Progenitor cell of endocrine pancreas (in vitro differentiated cells): ENCODE measurements around the gene CNNM2. TPM values are rescaled to one million over a fixed set of nuclear protein-coding genes. Genes with fewer than 3 reads are reported as not detected.

Experiments used
- DNase-seq: peaks from one replicate; pipeline ENCODE4 v3.0.0; 2021; ENCODE audit warnings: low spot score; ENCODE audit not compliant: unreplicated experiment
- H3K27ac Mint-ChIP-seq: 2 replicates; pipeline ENCODE4 v1.8.0; 2021; ENCODE audit warnings: mild to moderate bottlenecking, moderate library complexity, mixed read lengths
- H3K27me3 Mint-ChIP-seq: 2 replicates; pipeline ENCODE4 v1.8.0; 2021; ENCODE audit warnings: mixed read lengths
- H3K36me3 Mint-ChIP-seq: 2 replicates; pipeline ENCODE4 v1.8.0; 2022; ENCODE audit warnings: mixed read lengths; ENCODE audit not compliant: insufficient read depth
- H3K4me1 Mint-ChIP-seq: 2 replicates; pipeline ENCODE4 v1.8.0; 2021; ENCODE audit warnings: low read depth, mixed read lengths
- H3K4me3 Mint-ChIP-seq: 2 replicates; pipeline ENCODE4 v1.8.0; 2021; ENCODE audit warnings: low read depth, mild to moderate bottlenecking, moderate library complexity, mixed read lengths
- H3K9me3 Mint-ChIP-seq: 2 replicates; pipeline ENCODE4 v1.8.0; 2021; ENCODE audit warnings: low read depth, mixed read lengths
- CTCF ChIP-seq: fragments of 200-600 bp; sonication (generic); IDR thresholded peaks from one replicate; pipeline ENCODE4 v1.5.0; 2021; ENCODE audit warnings: antibody characterized with exemption, mild to moderate bottlenecking; ENCODE audit not compliant: unreplicated experiment
- total RNA-seq: library from RNA; stranded (reverse); gene quantifications from 2 replicates; pipeline ENCODE4 v1.2.1, GENCODE V29; 2021

Gene CNNM2
- total RNA-seq, 1 donor from 2014 or later, result 14.5 TPM

GRCh38 chr10:103055105-103055504 is 137.0 kb downstream of the CNNM2 start:
- no peak overlapping the region for H3K4me3 Mint-ChIP-seq
- no peaks in the 10 kb centered on the region for H3K9me3 Mint-ChIP-seq
- no peaks in the 10 kb centered on the region for H3K27me3 Mint-ChIP-seq
- peaks cover 3% of the 10 kb centered on the region for H3K36me3 Mint-ChIP-seq
- peaks cover 13% of the 10 kb centered on the region for H3K4me1 Mint-ChIP-seq
- no peak overlapping the region for H3K27ac Mint-ChIP-seq
- no peak for TF ChIP-seq CTCF
- no peak for DNase-seq

GRCh38 chr10:103058034-103058433 is 139.9 kb downstream of the CNNM2 start:
- peaks cover 13% of the 10 kb centered on the region for H3K4me1 Mint-ChIP-seq
- no peak for TF ChIP-seq CTCF
- no peak for DNase-seq
- peaks cover 3% of the 10 kb centered on the region for H3K36me3 Mint-ChIP-seq
- H3K27ac Mint-ChIP-seq, result no peak overlapping the region
- no peaks in the 10 kb centered on the region for H3K27me3 Mint-ChIP-seq
- H3K9me3 Mint-ChIP-seq, result no peaks in the 10 kb centered on the region
- H3K4me3 Mint-ChIP-seq, result no peak overlapping the region

GRCh38 chr10:103060575-103060974 is 142.5 kb downstream of the CNNM2 start:
- Mint-ChIP-seq H3K4me1 (peaks cover 2% of the 10 kb centered on the region), H3K9me3 (no peaks in the 10 kb centered on the region), H3K27me3 (no peaks in the 10 kb centered on the region), H3K36me3 (peaks cover 3% of the 10 kb centered on the region), H3K4me3 (no peak overlapping the region), H3K27ac (no peak overlapping the region)
- no peak for DNase-seq
- TF ChIP-seq CTCF, result no peak

- H3K36me3 Mint-ChIP-seq, result peaks cover 1% of the 10 kb centered on the region
- H3K27ac Mint-ChIP-seq, result no peak overlapping the region
- DNase-seq, result no peak
- no peak overlapping the region for H3K4me3 Mint-ChIP-seq
- peaks cover 2% of the 10 kb centered on the region for H3K4me1 Mint-ChIP-seq
- H3K27me3 Mint-ChIP-seq, result no peaks in the 10 kb centered on the region
- H3K9me3 Mint-ChIP-seq, result no peaks in the 10 kb centered on the region
- TF ChIP-seq CTCF, result no peak
These were observed 144.9 kb downstream of the CNNM2 start for GRCh38 chr10:103062854-103063590.

GRCh38 chr10:103064956-103065355 is 146.9 kb downstream of the CNNM2 start:
- TF ChIP-seq CTCF, result no peak
- H3K4me1 Mint-ChIP-seq, result peaks cover 2% of the 10 kb centered on the region
- no peaks in the 10 kb centered on the region for H3K27me3 Mint-ChIP-seq
- no peaks in the 10 kb centered on the region for H3K9me3 Mint-ChIP-seq
- no peak overlapping the region for H3K4me3 Mint-ChIP-seq
- no peak overlapping the region for H3K27ac Mint-ChIP-seq
- no peak for DNase-seq
- H3K36me3 Mint-ChIP-seq, result no peaks in the 10 kb centered on the region
